Measurements from ENCODE around the gene MAP3K20. TPM values are rescaled to one million over a fixed set of nuclear protein-coding genes. Genes with fewer than 3 reads are reported as not detected.

The MAP3K20 gene
- total and polyA plus RNA-seq, 2 of the 8 experiments (the other 6 are each of a cell fraction or from before 2014, with no cell fraction given) = 3.1 to 11.1 TPM

GRCh38 chr2:173231042-173231441, 155.4 kb downstream of the MAP3K20 start (continued):
- TF ChIP-seq, protein P1, sequence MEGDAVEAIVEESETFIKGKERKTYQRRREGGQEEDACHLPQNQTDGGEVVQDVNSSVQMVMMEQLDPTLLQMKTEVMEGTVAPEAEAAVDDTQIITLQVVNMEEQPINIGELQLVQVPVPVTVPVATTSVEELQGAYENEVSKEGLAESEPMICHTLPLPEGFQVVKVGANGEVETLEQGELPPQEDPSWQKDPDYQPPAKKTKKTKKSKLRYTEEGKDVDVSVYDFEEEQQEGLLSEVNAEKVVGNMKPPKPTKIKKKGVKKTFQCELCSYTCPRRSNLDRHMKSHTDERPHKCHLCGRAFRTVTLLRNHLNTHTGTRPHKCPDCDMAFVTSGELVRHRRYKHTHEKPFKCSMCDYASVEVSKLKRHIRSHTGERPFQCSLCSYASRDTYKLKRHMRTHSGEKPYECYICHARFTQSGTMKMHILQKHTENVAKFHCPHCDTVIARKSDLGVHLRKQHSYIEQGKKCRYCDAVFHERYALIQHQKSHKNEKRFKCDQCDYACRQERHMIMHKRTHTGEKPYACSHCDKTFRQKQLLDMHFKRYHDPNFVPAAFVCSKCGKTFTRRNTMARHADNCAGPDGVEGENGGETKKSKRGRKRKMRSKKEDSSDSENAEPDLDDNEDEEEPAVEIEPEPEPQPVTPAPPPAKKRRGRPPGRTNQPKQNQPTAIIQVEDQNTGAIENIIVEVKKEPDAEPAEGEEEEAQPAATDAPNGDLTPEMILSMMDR (IDR thresholded peaks at IDR 0.05; ENCODE audit: control extremely low read depth in 1 of 3, insufficient read depth in 1 of 3, low read depth in 1 of 3, low read length in 3 of 3) = no peak
- TF ChIP-seq HDAC6 (IDR thresholded peaks at IDR 0.05; ENCODE audit: low read depth, low read length) = no peak
- no peak for TF ChIP-seq CTBP2 (IDR thresholded peaks at IDR 0.05; ENCODE audit: borderline replicate concordance, insufficient read depth, insufficient read length, low read length)

All from H1 (cell line).